Measurements from ENCODE around the gene MED1.
"Not testable (repeated sequence)": the region's sequence is repeated elsewhere in the genome, so short reads cannot be mapped to it uniquely, and the experiment has no call there.

MED1 gene

DNA sequence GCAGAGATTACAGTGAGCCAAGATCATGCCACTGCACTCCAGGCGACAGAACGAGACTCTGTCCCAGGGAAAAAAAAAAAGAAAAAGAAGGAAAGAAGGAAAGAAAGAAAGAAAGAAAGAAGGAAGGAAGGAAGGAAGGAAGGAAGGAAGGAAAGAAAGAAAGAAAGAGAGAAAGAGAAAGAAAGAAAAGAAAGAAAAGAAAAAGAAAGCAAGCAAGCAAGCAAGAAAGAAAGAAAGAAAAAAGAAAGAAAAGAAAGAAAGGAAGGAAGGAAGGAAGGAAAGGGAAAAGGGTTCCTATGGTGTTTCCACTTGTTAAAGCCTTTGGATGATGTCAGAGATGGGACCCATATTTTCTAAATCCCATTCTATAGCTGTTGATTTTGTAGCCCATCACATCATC is 11.2 kb downstream of the MED1 start:
- peaks cover 47% of the 10 kb centered on the region for H3K36me3 ChIP-seq (ENCODE audit: control insufficient read depth, insufficient read depth, low read length)
- H3K4me1 ChIP-seq (ENCODE audit: control insufficient read depth, insufficient read depth, low read length, poor library complexity, severe bottlenecking); H3K9me3 ChIP-seq (ENCODE audit: control insufficient read depth, low read length); H3K4me3 ChIP-seq (ENCODE audit: insufficient read depth, low read depth, low read length, poor library complexity, severe bottlenecking); H3K27me3 ChIP-seq (replicated peaks; ENCODE audit: control insufficient read depth, insufficient read depth, low read length, poor library complexity, severe bottlenecking); DNase-seq; H3K27ac ChIP-seq (ENCODE audit: insufficient read depth, low read length, poor library complexity, severe bottlenecking): not testable (repeated sequence)

DNA sequence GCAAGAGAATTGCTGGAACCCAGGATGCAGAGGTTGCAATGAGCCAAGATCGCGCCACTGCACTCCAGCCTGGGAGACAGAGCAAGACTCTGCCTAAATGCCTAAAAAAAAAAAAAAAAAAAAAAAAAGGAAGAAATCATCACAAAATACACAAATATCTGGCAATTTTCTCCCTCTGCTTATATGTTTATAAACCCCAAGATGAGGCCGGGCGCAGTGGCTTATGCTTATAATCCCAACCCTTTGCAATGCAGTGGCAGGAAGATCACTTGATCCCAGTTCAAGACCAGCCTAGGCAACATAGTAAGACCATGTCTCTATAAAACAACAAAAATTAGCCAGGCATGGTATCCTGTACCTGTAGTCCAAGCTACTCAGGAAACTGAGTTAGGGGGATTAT is 21.5 kb downstream of the MED1 start:
- H3K9me3 ChIP-seq (ENCODE audit: control insufficient read depth, low read length) = no peaks in the 10 kb centered on the region
- DNase-seq = no peak
- H3K27me3 ChIP-seq (replicated peaks; ENCODE audit: control insufficient read depth, insufficient read depth, low read length, poor library complexity, severe bottlenecking) = no peaks in the 10 kb centered on the region
- no peaks in the 10 kb centered on the region for H3K4me1 ChIP-seq (ENCODE audit: control insufficient read depth, insufficient read depth, low read length, poor library complexity, severe bottlenecking)
- no peak overlapping the region for H3K27ac ChIP-seq (ENCODE audit: insufficient read depth, low read length, poor library complexity, severe bottlenecking)
- no peak overlapping the region for H3K4me3 ChIP-seq (ENCODE audit: insufficient read depth, low read depth, low read length, poor library complexity, severe bottlenecking)
- peaks cover 64% of the 10 kb centered on the region for H3K36me3 ChIP-seq (ENCODE audit: control insufficient read depth, insufficient read depth, low read length)

DNA sequence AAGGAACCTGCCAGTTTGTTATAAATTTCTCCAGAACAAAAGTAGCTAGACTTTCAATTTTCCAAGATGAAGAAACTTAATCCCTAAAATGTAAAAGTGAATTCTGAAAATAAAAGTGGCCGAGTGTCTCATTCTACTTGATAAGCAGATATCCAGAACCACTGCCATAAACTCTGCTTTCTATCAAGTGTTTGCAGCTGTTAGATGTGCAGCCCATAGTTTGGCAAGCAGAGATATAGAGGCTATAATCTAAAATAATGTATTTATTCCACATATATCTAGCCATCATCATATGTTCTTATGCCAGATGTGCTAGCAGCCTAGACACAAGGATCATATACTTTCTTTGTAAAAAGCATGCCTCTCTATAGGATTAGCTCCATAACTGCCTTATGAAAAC is 34.9 kb downstream of the MED1 start:
- Histone ChIP-seq H3K36me3 (ENCODE audit: control insufficient read depth, insufficient read depth, low read length) (peaks cover 44% of the 10 kb centered on the region), H3K27me3 (replicated peaks; ENCODE audit: control insufficient read depth, insufficient read depth, low read length, poor library complexity, severe bottlenecking) (no peaks in the 10 kb centered on the region), H3K9me3 (ENCODE audit: control insufficient read depth, low read length) (no peaks in the 10 kb centered on the region), H3K4me3 (ENCODE audit: insufficient read depth, low read depth, low read length, poor library complexity, severe bottlenecking) (no peak overlapping the region), H3K27ac (ENCODE audit: insufficient read depth, low read length, poor library complexity, severe bottlenecking) (no peak overlapping the region), H3K4me1 (ENCODE audit: control insufficient read depth, insufficient read depth, low read length, poor library complexity, severe bottlenecking) (no peaks in the 10 kb centered on the region)
- no peak for DNase-seq

DNA sequence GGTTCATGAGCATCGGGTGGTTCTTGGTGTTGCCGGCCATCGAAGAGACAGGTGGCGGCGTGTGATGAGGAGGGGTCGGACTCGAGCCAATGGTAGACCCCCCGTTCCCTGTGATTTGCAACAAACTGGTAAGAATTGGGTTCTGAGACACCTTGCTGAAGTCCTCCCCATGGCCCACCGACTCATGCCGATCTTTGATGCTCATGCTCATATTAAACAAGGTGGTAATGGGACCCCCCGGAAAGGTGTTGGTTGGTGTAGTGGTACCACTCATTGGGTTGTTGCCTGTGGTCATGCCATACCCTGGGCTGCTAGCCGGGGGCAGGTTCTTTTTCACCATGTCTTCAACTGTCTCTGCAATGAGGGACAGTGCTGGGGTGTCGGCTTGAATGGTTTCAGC is 40.8 kb downstream of the MED1 start:
- Histone ChIP-seq H3K4me3 (ENCODE audit: insufficient read depth, low read depth, low read length, poor library complexity, severe bottlenecking) (no peak overlapping the region), H3K36me3 (ENCODE audit: control insufficient read depth, insufficient read depth, low read length) (peaks cover 46% of the 10 kb centered on the region), H3K27me3 (replicated peaks; ENCODE audit: control insufficient read depth, insufficient read depth, low read length, poor library complexity, severe bottlenecking) (no peaks in the 10 kb centered on the region), H3K9me3 (ENCODE audit: control insufficient read depth, low read length) (no peaks in the 10 kb centered on the region), H3K27ac (ENCODE audit: insufficient read depth, low read length, poor library complexity, severe bottlenecking) (no peak overlapping the region), H3K4me1 (ENCODE audit: control insufficient read depth, insufficient read depth, low read length, poor library complexity, severe bottlenecking) (no peaks in the 10 kb centered on the region)
- DNase-seq = no peak

DNA sequence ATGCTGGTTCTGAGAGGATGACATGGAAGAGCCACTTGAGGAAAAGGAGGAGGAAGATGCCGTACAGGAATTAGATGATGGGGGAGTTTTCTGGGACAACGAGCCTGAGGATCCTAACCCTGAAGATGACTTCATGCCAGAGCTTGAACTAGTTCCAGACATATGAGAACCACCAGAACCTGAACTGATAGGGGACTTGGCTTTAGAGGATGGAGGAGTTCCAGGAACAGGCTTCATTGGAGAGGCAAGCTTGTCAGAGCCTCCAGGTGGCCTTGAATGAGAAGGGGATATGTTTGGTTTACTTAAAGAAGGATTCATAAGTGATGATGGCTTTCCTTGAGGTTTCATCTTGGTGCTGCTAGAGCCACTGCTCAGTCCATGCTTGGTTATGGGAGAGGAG is 42.7 kb downstream of the MED1 start:
- no peaks in the 10 kb centered on the region for H3K27me3 ChIP-seq (replicated peaks; ENCODE audit: control insufficient read depth, insufficient read depth, low read length, poor library complexity, severe bottlenecking)
- H3K9me3 ChIP-seq (ENCODE audit: control insufficient read depth, low read length) = no peaks in the 10 kb centered on the region
- no peak overlapping the region for H3K27ac ChIP-seq (ENCODE audit: insufficient read depth, low read length, poor library complexity, severe bottlenecking)
- peaks cover 36% of the 10 kb centered on the region for H3K36me3 ChIP-seq (ENCODE audit: control insufficient read depth, insufficient read depth, low read length)
- no peaks in the 10 kb centered on the region for H3K4me1 ChIP-seq (ENCODE audit: control insufficient read depth, insufficient read depth, low read length, poor library complexity, severe bottlenecking)
- no peak for DNase-seq
- H3K4me3 ChIP-seq (ENCODE audit: insufficient read depth, low read depth, low read length, poor library complexity, severe bottlenecking) = no peak overlapping the region

DNA sequence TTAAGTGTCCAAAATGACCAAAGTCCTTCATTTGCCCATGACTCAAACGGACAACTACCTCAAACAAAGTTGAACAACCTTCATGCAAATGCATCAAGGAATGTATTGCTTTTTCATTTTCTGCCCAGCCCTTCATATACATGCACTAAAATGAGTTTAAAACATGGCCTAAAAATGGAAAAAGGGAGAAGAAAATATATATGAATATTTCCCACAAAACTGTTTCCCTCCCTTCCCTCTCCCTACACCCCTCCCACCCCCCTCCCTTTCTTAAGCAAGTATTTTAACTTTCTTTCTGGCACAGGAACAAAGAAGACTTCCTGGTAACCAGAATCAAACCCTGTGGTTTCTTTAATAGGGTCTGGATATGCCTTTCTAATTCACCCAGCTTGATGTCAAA is 44.1 kb downstream of the MED1 start:
- no peak overlapping the region for H3K27ac ChIP-seq (ENCODE audit: insufficient read depth, low read length, poor library complexity, severe bottlenecking)
- no peak overlapping the region for H3K4me3 ChIP-seq (ENCODE audit: insufficient read depth, low read depth, low read length, poor library complexity, severe bottlenecking)
- H3K4me1 ChIP-seq (ENCODE audit: control insufficient read depth, insufficient read depth, low read length, poor library complexity, severe bottlenecking) = no peaks in the 10 kb centered on the region
- H3K36me3 ChIP-seq (ENCODE audit: control insufficient read depth, insufficient read depth, low read length) = peaks cover 29% of the 10 kb centered on the region
- DNase-seq = no peak
- no peaks in the 10 kb centered on the region for H3K27me3 ChIP-seq (replicated peaks; ENCODE audit: control insufficient read depth, insufficient read depth, low read length, poor library complexity, severe bottlenecking)
- no peaks in the 10 kb centered on the region for H3K9me3 ChIP-seq (ENCODE audit: control insufficient read depth, low read length)

DNA sequence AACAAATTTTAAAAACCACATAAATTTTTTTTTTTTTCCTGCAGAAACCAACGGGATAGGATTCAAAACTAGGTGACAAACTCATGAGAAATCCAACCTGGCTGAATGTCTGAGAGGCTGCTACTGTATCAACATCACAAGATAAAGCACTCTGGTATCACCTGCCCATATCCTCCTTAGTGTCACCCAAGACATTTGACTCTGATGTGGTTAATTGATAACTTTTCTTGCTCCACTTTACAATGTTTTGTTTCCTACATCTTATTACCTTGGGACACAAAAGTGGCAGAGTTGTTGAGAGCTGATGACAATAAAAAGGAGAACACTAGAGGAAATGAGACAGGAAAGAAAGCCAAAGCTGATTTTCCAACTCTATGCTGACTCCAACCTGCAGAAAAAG is 45.6 kb downstream of the MED1 start:
- Histone ChIP-seq H3K27me3 (replicated peaks; ENCODE audit: control insufficient read depth, insufficient read depth, low read length, poor library complexity, severe bottlenecking) (no peaks in the 10 kb centered on the region), H3K9me3 (ENCODE audit: control insufficient read depth, low read length) (no peaks in the 10 kb centered on the region), H3K36me3 (ENCODE audit: control insufficient read depth, insufficient read depth, low read length) (peaks cover 24% of the 10 kb centered on the region), H3K4me3 (ENCODE audit: insufficient read depth, low read depth, low read length, poor library complexity, severe bottlenecking) (no peak overlapping the region), H3K27ac (ENCODE audit: insufficient read depth, low read length, poor library complexity, severe bottlenecking) (no peak overlapping the region), H3K4me1 (ENCODE audit: control insufficient read depth, insufficient read depth, low read length, poor library complexity, severe bottlenecking) (no peaks in the 10 kb centered on the region)
- no peak for DNase-seq

DNA sequence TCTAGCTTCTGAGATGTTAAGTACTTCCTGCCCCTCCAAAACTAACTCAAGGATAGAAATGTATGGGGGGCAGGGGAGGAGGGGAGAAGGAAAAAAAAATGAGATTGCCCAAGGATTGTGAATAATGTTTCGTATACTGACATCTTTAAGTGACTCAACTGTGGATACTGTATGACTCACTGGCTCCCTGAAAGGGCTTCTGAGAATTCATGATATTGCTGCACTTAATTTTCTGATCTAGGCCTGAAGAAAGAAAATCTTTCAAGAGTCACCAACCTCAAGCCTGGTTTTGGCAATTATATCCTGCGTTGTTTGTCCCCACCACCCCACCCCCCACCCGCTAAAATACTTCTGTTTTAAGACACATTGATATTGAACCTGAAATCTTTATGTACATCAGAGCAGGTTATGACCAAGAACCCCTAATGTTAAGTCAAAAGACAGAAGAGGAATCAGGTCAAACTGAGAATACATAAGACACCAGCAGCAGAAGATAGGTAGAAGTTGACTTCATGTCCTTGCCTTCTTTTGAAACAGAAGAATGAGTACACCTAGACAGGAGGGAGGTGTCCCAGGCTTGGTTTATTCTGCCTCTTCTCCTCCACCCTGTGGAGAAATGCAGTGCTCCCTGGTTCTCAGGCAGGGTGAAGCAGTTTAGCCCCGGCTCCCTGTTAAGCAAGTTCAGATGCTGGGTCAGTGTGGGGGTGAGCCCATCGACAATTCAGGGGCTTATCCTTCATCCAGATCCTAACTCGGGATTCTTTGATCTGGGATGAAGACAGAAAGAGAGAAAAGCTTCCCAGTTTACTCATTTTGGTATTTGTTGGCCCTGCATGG is 46.3 kb downstream of the MED1 start:
- Histone ChIP-seq H3K4me1 (ENCODE audit: control insufficient read depth, insufficient read depth, low read length, poor library complexity, severe bottlenecking) (no peaks in the 10 kb centered on the region), H3K36me3 (ENCODE audit: control insufficient read depth, insufficient read depth, low read length) (peaks cover 17% of the 10 kb centered on the region), H3K9me3 (ENCODE audit: control insufficient read depth, low read length) (no peaks in the 10 kb centered on the region), H3K4me3 (ENCODE audit: insufficient read depth, low read depth, low read length, poor library complexity, severe bottlenecking) (no peak overlapping the region), H3K27ac (ENCODE audit: insufficient read depth, low read length, poor library complexity, severe bottlenecking) (no peak overlapping the region), H3K27me3 (replicated peaks; ENCODE audit: control insufficient read depth, insufficient read depth, low read length, poor library complexity, severe bottlenecking) (no peaks in the 10 kb centered on the region)
- no peak for DNase-seq

DNA sequence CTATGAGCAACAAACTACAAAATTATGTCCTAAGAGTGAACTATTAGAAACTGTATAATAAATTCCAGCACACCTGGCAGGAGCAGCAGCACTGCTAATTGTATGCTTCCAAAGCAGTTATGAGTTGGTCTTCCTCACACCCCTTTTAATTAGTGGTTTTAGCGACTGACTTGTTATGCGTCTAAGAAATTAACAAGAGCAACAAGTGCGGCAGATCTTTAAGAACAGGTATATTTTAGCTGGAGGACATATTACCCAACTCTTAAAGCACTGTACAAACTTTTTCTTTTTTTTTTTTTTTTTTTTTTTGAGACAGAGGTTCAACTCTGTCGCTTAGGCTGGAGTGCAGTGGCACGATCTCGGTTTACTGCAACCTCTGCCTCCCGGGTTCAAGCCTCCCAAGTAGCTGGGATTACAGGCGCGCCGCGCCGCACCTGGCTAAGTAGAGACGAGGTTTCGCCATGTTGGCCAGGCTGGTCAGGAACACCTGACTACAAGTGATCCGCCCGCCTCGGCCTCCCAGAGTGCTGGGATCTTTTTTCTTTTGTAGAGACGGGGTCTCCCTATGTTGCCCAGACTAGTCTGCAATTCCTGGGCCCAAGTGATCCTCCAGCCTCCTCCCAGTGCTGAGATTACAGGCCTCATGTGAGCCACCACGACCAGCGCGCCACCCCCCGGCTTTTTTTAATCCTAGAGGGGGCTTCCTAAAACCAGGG is 48.0 kb downstream of the MED1 start:
- no peaks in the 10 kb centered on the region for H3K27me3 ChIP-seq (replicated peaks; ENCODE audit: control insufficient read depth, insufficient read depth, low read length, poor library complexity, severe bottlenecking)
- DNase-seq = no peak
- no peaks in the 10 kb centered on the region for H3K4me1 ChIP-seq (ENCODE audit: control insufficient read depth, insufficient read depth, low read length, poor library complexity, severe bottlenecking)
- H3K36me3 ChIP-seq (ENCODE audit: control insufficient read depth, insufficient read depth, low read length) = peaks cover 3% of the 10 kb centered on the region
- H3K27ac ChIP-seq (ENCODE audit: insufficient read depth, low read length, poor library complexity, severe bottlenecking) = peak overlapping the region; percentile 85
- peak overlapping the region; percentile 96 for H3K4me3 ChIP-seq (ENCODE audit: insufficient read depth, low read depth, low read length, poor library complexity, severe bottlenecking)
- no peaks in the 10 kb centered on the region for H3K9me3 ChIP-seq (ENCODE audit: control insufficient read depth, low read length)

DNA sequence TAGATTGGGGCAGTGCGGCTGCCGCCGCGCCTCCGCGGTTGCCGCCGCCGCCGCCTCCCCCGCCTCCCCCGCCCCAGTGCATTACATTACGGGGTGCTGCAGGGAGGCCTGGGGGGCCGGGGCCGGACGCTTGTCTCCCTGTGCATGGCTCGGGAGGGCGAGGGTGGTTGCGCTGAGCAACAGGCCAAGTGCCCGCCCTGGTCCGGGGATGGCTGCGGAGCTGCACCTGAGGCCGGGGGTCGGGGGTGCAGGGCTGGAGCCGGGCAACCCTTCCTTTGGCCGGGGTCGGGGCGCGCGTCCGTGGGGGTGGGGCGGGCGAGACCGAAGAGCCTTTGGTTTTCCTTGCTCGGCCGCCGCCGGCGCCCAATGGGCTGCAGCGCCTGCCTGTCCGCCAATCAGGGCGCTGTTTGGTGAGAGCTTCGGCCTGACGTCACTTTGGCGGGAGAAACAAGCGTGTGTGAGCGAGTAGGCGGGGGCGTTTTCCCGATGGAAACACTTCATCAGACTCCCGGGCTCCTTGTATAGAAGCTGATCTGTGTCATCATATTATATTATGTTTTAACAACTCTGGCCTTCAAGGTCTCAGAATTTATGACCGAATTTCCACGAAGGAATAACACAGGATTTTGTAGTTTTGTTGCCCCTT is 48.7 kb downstream of the MED1 start:
- Histone ChIP-seq H3K27me3 (replicated peaks; ENCODE audit: control insufficient read depth, insufficient read depth, low read length, poor library complexity, severe bottlenecking) (no peaks in the 10 kb centered on the region), H3K4me1 (ENCODE audit: control insufficient read depth, insufficient read depth, low read length, poor library complexity, severe bottlenecking) (no peaks in the 10 kb centered on the region), H3K4me3 (ENCODE audit: insufficient read depth, low read depth, low read length, poor library complexity, severe bottlenecking) (peak overlapping the region; percentile 96), H3K27ac (ENCODE audit: insufficient read depth, low read length, poor library complexity, severe bottlenecking) (peak overlapping the region; percentile 85), H3K36me3 (ENCODE audit: control insufficient read depth, insufficient read depth, low read length) (no peaks in the 10 kb centered on the region), H3K9me3 (ENCODE audit: control insufficient read depth, low read length) (no peaks in the 10 kb centered on the region)
- peak; percentile 67 to 84 (median 72) for DNase-seq

Measured in effector memory CD4-positive, alpha-beta T cell (primary cell).